GM12878 (cell line): Measurements from ENCODE around the gene MAN1A1. TPM values are rescaled to one million over a fixed set of nuclear protein-coding genes. Genes with fewer than 3 reads are reported as not detected.

ENCODE experiments used
- CHD1 ChIP-seq: IDR thresholded peaks from 2 replicates; pipeline ENCODE4 v1.6.1; 2012; ENCODE audit warnings: low read depth, low read length, improper control_type of control experiment
- CHD2 ChIP-seq: IDR thresholded peaks from 2 replicates; pipeline ENCODE4 v1.6.1; 2011; ENCODE audit warnings: low read depth, low read length, improper control_type of control experiment, borderline replicate concordance
- CUX1 ChIP-seq: IDR thresholded peaks from 2 replicates; pipeline ENCODE4 v1.6.1; 2012; ENCODE audit warnings: improper control_type of control experiment, low read depth, low read length; ENCODE audit not compliant: insufficient replicate concordance
- MTA3 ChIP-seq: IDR thresholded peaks from 2 replicates; pipeline ENCODE4 v1.6.1; 2012; ENCODE audit warnings: low read length, inconsistent platforms, borderline replicate concordance
- MYB ChIP-seq: fragments of 150-350 bp; IDR thresholded peaks from 2 replicates; pipeline ENCODE4 v1.6.1; 2014; ENCODE audit warnings: mild to moderate bottlenecking, low read depth, low read length, borderline replicate concordance
- NBN ChIP-seq: fragments of 450-650 bp; IDR thresholded peaks from 2 replicates; pipeline ENCODE4 v1.6.1; 2016
- NFIC ChIP-seq: IDR thresholded peaks from 2 replicates; pipeline ENCODE4 v1.6.1; 2012; ENCODE audit warnings: low read depth, mild to moderate bottlenecking, inconsistent platforms, low read length, moderate library complexity
- PBX3 ChIP-seq: IDR thresholded peaks from 2 replicates; pipeline ENCODE4 v1.6.1; 2011; ENCODE audit warnings: mild to moderate bottlenecking, low read depth, low read length, moderate library complexity; ENCODE audit not compliant: insufficient replicate concordance
- RAD21 ChIP-seq: IDR thresholded peaks from 2 replicates; pipeline ENCODE4 v1.6.1; 2011; ENCODE audit warnings: mild to moderate bottlenecking, low read depth, low read length, moderate library complexity; ENCODE audit not compliant: insufficient read depth
- RELB ChIP-seq: fragments of 450-650 bp; IDR thresholded peaks from 2 replicates; pipeline ENCODE4 v1.6.1; 2017; ENCODE audit warnings: low read depth, mild to moderate bottlenecking, moderate library complexity
- RUNX3 ChIP-seq: IDR thresholded peaks from 2 replicates; pipeline ENCODE4 v1.6.1; 2012; ENCODE audit warnings: low read length, inconsistent platforms
- SIX5 ChIP-seq: IDR thresholded peaks from 2 replicates; pipeline ENCODE4 v1.6.1; 2011; ENCODE audit warnings: mild to moderate bottlenecking, low read depth, low read length, moderate library complexity; ENCODE audit not compliant: severe bottlenecking
- SMAD1 ChIP-seq: fragments of 450-650 bp; IDR thresholded peaks from 2 replicates; pipeline ENCODE4 v1.6.1; 2018; ENCODE audit warnings: mild to moderate bottlenecking, low read depth; ENCODE audit not compliant: partially characterized antibody
- YBX1 ChIP-seq: fragments of 450-650 bp; IDR thresholded peaks from 2 replicates; pipeline ENCODE4 v1.6.1; 2016; ENCODE audit warnings: antibody characterized with exemption
- ZBTB11 ChIP-seq: fragments of 450-650 bp; formaldehyde crosslinking; IDR thresholded peaks from 2 replicates; pipeline ENCODE4 v1.5.0; 2022; ENCODE audit warnings: mild to moderate bottlenecking, missing genetic modification characterization
- ZNF207 ChIP-seq: fragments of 450-650 bp; IDR thresholded peaks from 2 replicates; pipeline ENCODE4 v1.6.1; 2014; ENCODE audit warnings: antibody characterized with exemption, mild to moderate bottlenecking, borderline replicate concordance
- ZNF622 ChIP-seq: fragments of 450-650 bp; IDR thresholded peaks from 2 replicates; pipeline ENCODE4 v1.6.1; 2017; ENCODE audit warnings: mild to moderate bottlenecking, inconsistent platforms
- polyA plus RNA-seq, 11 experiments: library from polyadenylated mRNA; depleted of rRNA in 4 of 11; unstranded in 6 of 11; stranded (reverse) in 5 of 11; fragments of >200 nt; fragmentation: Nextera tagmentation in 4 of 11; fragmentation: Illumina TruSeq in 1 of 11; extraction: Ambion mirVana in 4 of 11; extraction: Trizol in 1 of 11; gene quantifications; 1 replicate in 1 of 11; 2 replicates in 10 of 11; pipeline versions ENCODE4 v1.2.1 to v1.2.3, GENCODE V29; 2011 to 2016; ENCODE audit warnings: inconsistent platforms in 2 of 11, missing spikeins in 2 of 11, low read depth in 1 of 11
- total RNA-seq, 4 experiments: library from RNA; depleted of rRNA in 3 of 4; stranded (reverse); fragments of >200 nt in 3 of 4; fragmentation: Illumina TruSeq in 1 of 4; extraction: Trizol in 1 of 4; gene quantifications; 2 replicates each; pipeline versions ENCODE4 v1.2.1 to v1.2.3, GENCODE V29; 2013 to 2021

The MAN1A1 gene
- total and polyA plus RNA-seq, 10 of the 15 experiments (the other 5 are each of a cell fraction or from before 2014, with no cell fraction given), result 5.4 to 28.1 (median 19.5) TPM

- TF ChIP-seq CUX1, result no peak
- TF ChIP-seq ZNF207, result no peak
- no peak for TF ChIP-seq SIX5
- TF ChIP-seq CHD1, result no peak
- TF ChIP-seq RUNX3, result peak; percentile 79
- peak; percentile 41 for TF ChIP-seq RELB
- no peak for TF ChIP-seq RAD21
- TF ChIP-seq MTA3, result no peak
- TF ChIP-seq NFIC, result peak; percentile 43
- TF ChIP-seq MYB, result peak; percentile 30; the same call in 1 of the 2 replicates
- TF ChIP-seq CHD2, result 0 out of 2 replicates have a peak, but pooled peaks have one; percentile 30
- TF ChIP-seq NBN, result peak; percentile 49; the same call in 1 of the 2 replicates
- TF ChIP-seq SMAD1, result no peak
- no peak for TF ChIP-seq ZNF622
- no peak for TF ChIP-seq PBX3
- TF ChIP-seq YBX1, result no peak
- no peak for TF ChIP-seq ZBTB11 (CRISPR knock-in tag)
Observed at GRCh38 chr6:119313937-119314884, 35.4 kb downstream of the MAN1A1 start (continued).
